Right hindlimb (tissue), 1 donor: ENCODE measurements around the gene RALY.

Source experiments
- DNase-seq: peaks from one replicate; pipeline ENCODE4 v3.0.0-alpha.2; 2018

Gene RALY

GRCh38 chr20:33990075-33990474 is 3.6 kb upstream of the RALY start:
- DNase-seq = no peak

DNA sequence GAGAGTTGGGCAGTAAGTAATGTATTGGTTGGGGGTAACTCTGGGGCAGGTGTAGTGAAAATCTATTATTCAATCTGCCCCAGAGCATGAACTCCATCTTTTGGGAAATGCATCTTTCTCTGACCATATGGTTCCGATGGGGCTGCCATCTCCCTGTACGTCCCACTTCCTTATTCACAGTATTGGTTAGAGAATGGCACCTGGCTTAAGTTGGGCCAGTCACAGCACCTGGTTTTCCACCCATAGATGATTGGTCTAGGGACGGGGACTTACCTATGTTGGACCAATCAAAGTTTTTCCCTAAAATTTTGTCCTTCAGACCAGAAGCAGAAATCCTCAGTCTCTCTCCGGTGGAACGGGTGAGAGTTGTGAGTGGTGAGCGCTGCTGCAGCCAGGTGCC is 2.2 kb upstream of the RALY start:
- no peak for DNase-seq

DNA sequence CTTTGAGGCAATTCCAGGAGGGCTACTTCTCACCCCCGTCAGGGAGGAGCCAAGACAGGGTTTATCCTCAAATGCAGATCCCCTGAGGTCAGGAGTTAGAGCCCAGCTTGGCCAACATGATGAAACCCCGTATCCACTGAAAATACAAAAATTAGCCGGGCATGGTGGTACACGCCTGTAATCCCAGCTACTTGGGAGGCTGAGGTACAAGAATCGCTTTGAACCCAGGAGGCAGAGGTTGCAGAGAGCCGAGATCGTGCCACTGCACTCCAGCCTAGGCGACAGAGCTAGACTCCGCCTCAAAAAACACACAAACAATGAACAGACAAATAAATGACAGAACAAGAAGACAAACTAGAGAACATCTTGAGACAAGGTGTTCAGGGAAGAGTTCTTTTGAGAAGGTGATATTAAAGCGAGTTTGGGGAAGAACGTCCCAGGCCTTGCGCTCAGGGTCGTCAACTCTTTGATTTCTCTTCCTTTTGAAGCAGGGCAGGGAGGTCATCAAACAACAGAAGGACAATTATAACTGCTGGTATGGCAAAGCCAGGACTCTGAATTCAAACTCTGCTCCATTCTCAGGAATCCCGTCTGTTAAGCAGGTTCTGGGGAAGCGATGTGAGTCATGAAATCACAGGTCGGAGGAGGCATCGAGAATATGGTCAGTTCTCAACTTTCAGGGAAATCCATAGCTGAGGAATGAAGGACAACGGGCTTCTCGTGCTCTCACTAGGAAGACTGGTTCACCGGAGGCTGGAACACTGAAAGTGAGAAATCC is 1.4 kb upstream of the RALY start:
- no peak for DNase-seq

DNA sequence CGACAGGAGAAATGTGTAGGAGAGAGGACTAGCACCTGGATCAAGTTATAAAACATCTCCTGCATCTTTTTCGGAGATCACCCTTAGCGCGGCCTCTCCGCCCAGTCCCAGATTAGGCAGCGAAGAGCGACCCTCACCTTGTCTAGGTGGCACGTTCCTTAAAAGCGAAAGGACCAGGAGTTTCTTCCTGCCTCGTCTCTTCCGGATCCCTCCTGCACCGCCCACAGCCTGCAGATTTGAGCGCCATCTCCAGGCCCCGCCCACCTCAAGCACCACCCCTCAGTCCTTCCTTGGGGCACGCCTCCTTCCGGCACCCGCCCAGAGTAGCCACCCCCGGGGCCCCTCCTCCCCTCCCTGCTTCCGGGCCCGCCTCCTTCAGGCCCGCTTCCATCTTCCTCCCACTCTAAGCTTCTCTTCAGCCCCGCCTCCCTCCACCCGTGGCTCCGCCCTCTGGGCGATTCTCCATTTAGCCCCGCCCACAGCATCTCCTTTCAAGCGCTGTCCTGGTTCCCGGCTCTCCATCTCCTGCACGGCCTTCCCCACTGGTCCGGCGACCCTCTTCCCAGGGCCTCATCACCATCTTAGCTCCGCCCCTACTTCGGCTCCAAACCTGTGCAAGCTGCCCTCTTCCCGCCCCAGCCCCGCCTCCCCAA is 662 bp upstream of the RALY start:
- DNase-seq = peak; percentile 100

- DNase-seq = peak; percentile 91
Measured at GRCh38 chr20:33994222-33994913, 657 bp downstream of the RALY start.

- peak; percentile 30 for DNase-seq
Measured at GRCh38 chr20:33995053-33995831, 1.5 kb downstream of the RALY start.

DNA sequence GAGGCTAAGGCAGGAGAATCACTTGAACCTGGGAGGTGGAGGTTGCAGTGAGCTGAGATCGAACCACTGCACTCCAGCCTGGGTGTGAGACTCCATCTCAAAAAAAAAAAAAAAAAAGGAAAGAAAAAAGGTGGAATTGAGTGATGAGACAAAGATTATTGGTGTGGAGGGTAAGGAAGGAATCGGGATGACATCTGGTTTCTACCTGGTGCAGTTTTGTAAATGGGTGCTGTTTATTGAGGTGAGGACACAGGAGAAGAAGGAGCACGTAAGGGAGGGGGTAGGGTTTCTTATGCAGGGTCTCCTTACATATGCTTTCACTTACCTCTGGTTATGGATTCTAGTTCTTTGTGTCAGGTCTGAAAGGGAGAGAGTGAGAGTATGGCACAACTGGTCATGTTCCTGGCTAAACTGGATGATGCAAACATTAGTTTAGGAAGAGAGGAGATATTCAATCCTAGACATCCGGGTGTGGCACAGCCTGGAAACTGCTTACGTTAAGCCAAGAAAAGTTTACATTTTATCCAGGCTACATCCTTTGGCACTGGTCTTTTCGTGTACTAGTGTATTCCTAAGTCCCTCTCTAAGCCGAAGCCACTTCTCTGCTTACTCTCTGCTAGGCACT is 5.4 kb downstream of the RALY start:
- no peak for DNase-seq

DNA sequence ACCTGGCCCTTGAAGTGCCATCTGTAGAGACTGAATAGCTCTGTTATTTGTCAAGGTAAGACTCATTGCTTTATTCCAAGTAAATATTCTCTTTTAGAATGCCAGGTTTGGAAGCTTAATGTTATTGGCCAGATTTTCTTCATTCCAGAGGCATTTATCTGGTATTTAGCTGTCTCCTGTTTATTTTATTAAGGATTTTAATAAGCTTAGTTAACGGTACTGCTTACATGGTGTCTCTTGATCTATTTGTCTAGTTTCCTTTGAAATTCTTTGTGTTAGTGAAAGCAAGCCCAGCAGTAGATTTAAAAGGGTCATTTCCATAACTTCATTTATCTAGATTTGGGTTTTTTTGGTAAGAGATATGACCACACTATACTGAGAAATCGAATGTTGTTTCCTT is 7.7 kb downstream of the RALY start:
- DNase-seq = no peak

- no peak for DNase-seq
Measured at GRCh38 chr20:34004227-34004626, 10.5 kb downstream of the RALY start.

- DNase-seq = no peak
Measured at GRCh38 chr20:34004790-34005457, 11.2 kb downstream of the RALY start.

- DNase-seq = no peak
Measured at GRCh38 chr20:34006619-34007018, 12.9 kb downstream of the RALY start.

DNA sequence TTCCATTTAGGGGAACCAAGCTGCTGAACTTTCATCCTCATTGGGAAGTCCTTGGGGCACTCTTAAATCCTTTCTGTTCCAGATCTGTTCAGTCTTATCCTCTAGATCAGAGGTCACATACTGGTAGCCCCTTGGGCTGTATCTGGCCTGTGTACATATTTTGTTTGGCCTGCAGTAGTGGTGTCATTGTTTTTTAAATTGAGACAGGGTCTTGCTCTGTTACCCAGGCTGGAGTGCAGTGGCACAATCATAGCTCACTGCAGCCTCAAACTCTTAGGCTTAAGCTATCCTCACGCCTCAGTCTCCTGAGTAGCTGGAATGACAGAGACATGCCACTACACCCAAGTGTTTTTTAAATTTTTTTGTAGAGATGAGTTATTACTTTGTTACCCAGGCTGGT is 14.8 kb downstream of the RALY start:
- DNase-seq = no peak

DNA sequence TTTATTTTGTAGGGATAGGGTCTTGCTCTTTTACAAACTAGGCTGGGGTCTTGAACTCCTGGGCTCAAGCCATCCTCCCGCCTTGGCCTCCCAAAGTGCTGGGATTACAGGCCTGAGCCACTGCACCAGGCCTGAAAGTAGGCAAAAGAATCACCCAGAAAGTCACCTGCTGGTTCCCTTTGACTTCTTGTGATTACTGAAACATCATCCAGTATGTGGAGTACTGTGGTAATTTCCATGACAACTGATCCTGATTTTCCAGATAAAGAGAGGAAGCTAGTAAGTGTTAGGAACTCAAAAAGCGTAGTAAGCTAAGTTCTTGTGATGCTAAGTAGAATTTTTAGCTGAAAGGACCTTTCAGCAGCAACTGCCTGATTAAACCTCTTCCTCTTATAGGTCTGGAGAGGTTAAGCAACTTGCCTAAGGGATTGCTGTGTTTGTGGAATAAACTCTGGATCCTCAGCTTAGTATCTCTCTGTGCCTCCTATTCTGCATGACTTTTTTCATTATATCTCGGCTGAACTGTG is 16.8 kb downstream of the RALY start:
- DNase-seq = no peak

- DNase-seq = no peak
Measured at GRCh38 chr20:34011275-34011674, 17.6 kb downstream of the RALY start.

GRCh38 chr20:34012330-34012729 is 18.6 kb downstream of the RALY start:
- DNase-seq = no peak

DNA sequence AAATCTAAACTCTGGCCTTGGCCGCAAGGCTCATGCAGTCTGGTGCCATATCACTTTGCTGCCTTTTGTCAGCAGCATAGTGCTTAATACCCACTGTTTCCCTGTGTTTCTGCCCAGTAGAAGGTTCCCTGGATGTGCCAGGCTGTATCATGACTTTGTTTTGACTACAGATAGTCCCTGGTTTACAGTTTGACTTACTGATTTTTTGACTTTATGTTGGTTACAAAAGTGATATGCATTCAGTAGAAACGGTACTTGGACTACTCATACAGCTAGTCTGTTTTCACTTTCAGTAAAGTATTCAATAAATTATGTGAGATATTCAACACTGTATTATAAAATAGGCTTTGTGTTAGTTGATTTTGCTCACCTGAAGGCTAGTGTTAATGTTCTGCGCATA is 19.0 kb downstream of the RALY start:
- no peak for DNase-seq

GRCh38 chr20:34013554-34013953 is 19.8 kb downstream of the RALY start:
- DNase-seq = no peak

DNA sequence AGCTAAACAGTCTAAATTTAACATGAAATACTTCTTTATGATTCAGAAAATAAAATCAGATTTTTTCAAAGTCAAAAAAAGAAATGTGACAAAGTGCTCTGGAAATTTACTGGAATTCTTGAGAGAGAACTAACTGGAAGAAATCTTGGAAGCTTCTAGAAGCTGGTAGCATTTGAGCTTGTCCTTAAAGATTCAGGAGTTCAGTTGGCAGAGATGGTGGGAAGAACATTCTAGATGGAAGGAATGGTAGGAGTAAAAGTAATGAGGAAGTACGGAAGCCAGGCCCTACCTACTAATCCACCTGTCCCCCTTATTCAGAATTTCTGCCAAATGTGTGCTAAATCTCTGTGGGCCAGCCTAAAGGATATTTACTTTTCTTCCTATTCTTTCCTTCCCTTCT is 21.2 kb downstream of the RALY start:
- DNase-seq = no peak

- DNase-seq = no peak
Measured at GRCh38 chr20:34015401-34016335, 22.0 kb downstream of the RALY start.

DNA sequence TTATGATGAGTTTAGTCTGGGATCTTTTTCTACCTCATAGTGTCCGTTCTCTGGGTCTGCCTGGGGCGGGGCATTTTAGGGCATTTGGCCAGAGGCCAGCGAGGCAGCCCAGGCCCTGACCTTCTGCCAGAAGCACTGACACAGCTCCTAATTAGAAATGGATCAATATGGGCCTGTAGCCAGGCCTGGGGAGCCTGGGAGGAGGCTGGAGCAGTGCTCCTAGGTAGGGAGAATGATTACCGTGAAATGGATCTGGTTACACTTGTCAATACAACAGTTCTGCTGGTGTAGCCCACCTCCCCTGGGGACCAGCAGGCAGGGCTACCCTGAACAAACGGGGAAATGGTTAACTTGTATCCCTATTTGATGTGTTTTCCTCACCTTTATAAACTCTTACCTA is 23.0 kb downstream of the RALY start:
- DNase-seq = no peak

DNA sequence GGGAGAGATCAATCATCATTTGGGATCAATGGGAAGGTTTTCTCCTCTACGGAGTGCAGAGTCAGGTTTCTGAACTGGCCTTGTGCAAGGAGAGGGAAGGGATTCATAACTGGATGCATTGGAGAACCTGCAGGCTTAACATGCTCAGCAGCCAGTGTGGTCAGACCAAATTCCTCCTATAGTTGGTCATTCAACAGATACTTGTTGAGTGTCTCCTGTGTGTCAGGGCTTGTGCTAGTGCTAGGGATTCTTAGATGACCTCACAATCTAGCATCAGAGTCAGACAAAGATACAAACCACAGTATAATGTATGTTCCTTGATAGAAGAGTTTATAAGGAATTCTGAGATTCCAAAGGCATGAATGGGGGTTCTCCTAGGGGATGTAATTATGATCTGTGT is 23.9 kb downstream of the RALY start:
- no peak for DNase-seq
